Measurements from ENCODE around the gene STYK1.
"Not testable (repeated sequence)": the region's sequence is repeated elsewhere in the genome, so short reads cannot be mapped to it uniquely, and the experiment has no call there.

STYK1 gene

DNA sequence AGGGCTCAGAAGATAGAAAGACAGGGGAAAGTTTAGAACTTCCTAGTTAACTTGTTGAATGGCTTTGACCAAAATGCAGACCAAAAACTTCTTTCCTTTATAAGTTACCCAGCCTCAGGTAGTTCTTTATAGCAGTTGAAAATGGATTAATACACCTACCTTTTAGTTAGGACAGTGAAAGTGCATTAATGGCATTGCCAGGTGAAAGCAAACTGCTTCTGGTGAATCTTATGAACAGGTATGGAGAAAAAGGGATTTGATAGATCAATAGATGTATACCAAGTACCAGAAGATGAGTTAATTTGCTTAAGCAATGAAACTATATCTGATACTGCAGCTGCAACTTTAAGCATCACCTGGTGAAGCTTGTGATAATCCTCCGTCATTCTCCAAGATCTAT lies 14.2 kb upstream of the STYK1 start:
- DNase-seq (ENCODE audit: low read depth), result no peak

- no peak for DNase-seq (ENCODE audit: low read depth)
Observed at GRCh38 chr12:10672231-10672868, 1.5 kb downstream of the STYK1 start.

DNA sequence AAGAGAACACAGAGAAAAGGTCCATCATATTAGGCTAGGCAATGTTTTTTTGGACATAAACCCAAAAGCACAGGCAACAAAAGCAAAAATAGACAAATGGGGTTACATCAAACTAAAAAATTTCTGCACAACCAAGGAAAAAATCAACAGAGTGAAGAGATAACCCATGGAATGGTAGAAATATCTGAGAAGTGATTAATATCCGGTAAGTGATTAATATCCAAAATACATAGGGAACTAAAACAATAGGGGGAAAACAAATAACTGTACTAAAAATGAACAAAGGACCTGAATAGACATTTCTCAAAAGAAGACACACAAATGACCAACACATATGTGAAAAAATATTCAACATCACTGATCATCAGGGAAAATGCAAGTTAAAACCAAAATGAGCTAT lies 4.3 kb downstream of the STYK1 start:
- no peak for DNase-seq (ENCODE audit: low read depth)

DNA sequence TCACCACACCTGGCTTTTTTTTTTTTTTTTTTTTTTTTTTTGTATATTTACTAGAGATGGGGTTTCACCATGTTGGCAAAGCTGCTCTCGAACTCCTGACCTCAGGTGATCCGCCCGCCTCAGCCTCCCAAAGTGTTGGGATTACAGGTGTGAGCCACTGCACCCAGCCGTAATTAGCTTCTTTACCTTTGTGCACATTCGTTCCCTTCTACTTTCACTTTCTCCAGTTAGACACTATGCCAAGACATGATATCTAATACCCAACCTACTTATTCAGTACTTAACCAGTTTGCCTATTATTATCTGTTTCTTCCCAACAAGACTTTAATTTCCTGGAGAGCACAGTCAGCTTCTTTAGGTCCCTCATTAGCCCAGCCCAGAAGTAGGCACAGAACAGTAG lies 5.3 kb downstream of the STYK1 start:
- no peak for DNase-seq (ENCODE audit: low read depth)

DNA sequence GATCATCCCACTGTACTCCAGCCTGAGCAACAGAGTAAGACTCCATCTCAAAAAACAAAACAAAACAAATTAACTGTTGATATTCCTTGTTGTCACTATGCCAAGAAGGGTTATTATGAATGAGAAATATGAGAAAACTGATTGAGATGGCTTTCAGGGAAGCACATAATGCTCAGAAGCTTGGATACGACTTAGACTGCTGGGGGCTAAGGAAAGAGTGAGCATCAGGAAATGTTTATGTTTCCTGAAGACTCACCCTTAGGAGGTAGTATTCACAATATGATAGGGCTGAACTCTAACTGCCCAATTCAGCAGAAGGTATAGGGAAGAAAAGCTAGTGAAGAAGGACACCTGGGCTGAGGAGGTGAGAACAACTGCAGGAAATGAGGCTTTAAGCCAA lies 6.3 kb downstream of the STYK1 start:
- no peak for DNase-seq (ENCODE audit: low read depth)

GRCh38 chr12:10664499-10664898 lies 9.4 kb downstream of the STYK1 start:
- DNase-seq (ENCODE audit: low read depth), result no peak

GRCh38 chr12:10663869-10664268 lies 10.0 kb downstream of the STYK1 start:
- no peak for DNase-seq (ENCODE audit: low read depth)

- no peak for DNase-seq (ENCODE audit: low read depth)
Observed at GRCh38 chr12:10661338-10661737, 12.5 kb downstream of the STYK1 start.

- no peak for DNase-seq (ENCODE audit: low read depth)
Observed at GRCh38 chr12:10654003-10654402, 19.8 kb downstream of the STYK1 start.

- no peak for DNase-seq (ENCODE audit: low read depth)
Observed at GRCh38 chr12:10652192-10652591, 21.7 kb downstream of the STYK1 start.

- not testable (repeated sequence) for DNase-seq (ENCODE audit: low read depth)
Observed at GRCh38 chr12:10646576-10646975, 27.3 kb downstream of the STYK1 start.

DNA sequence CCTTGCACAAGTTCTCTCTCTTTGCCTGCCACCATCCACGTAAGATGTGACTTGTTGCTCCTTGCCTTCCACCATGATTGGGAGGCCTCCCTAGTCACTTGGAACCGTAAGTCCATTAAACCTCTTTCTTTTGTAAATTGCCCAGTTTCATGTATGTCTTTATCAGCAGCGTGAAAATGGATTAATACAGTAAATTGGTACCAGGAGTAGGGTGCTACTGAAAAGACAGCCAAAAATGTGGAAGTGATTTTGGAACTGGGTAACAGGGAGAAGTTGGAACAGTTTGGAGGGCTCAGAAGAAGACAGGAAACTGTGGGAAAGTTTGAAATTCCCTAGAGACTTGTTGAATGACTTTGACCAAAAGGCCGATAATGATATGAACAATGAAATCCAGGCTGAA lies 27.9 kb downstream of the STYK1 start:
- no peak for DNase-seq (ENCODE audit: low read depth)

GRCh38 chr12:10641735-10642500 lies 31.9 kb downstream of the STYK1 start:
- DNase-seq (ENCODE audit: low read depth), result no peak

GRCh38 chr12:10638728-10639127 lies 35.1 kb downstream of the STYK1 start:
- no peak for DNase-seq (ENCODE audit: low read depth)

GRCh38 chr12:10636611-10637010 lies 37.2 kb downstream of the STYK1 start:
- no peak for DNase-seq (ENCODE audit: low read depth)

DNA sequence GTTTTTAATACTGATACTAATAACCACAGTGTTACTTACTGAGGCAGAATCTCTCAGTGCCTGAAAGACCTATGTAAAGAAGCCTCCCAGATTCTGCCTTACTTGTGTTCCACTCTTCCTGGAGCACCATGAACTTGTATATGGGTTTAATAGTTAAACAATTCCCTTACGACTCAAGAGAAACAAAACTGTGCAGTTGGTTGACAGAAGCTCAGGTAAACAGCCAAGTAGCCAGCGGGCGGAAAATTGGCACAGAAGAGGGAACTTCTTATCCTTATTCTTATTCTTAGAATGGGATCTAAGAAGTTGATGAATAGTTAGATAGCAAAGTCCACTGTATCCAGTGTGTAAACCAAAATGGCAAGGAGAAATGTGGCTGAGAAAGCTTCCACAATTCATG lies 37.7 kb downstream of the STYK1 start:
- DNase-seq (ENCODE audit: low read depth), result no peak

GRCh38 chr12:10635306-10635705 lies 38.5 kb downstream of the STYK1 start:
- DNase-seq (ENCODE audit: low read depth), result no peak

DNA sequence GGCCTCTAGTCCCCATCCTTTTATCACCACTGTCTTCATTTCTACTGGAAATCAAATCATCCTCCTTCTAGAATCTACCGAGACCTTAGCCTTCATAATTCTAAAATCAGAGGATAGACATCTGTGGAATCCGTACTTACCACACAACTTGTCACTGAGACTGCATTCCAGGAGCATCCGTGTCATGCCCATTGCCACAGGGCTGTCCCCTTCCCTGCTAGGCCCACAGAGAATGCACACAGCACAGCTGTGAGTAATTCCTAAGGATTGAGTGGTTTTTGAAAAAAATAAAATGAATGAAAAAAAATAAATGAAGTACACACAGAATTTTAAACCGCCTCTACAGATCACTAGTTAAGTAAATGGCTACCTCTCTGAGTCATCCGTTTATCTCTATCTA lies 39.4 kb downstream of the STYK1 start:
- DNase-seq (ENCODE audit: low read depth), result no peak

- DNase-seq (ENCODE audit: low read depth), result no peak
Observed at GRCh38 chr12:10633541-10633940, 40.3 kb downstream of the STYK1 start.

- DNase-seq (ENCODE audit: low read depth), result no peak
Observed at GRCh38 chr12:10632226-10632625, 41.6 kb downstream of the STYK1 start.

GRCh38 chr12:10624605-10625004 lies 49.2 kb downstream of the STYK1 start:
- no peak for DNase-seq (ENCODE audit: low read depth)

DNA sequence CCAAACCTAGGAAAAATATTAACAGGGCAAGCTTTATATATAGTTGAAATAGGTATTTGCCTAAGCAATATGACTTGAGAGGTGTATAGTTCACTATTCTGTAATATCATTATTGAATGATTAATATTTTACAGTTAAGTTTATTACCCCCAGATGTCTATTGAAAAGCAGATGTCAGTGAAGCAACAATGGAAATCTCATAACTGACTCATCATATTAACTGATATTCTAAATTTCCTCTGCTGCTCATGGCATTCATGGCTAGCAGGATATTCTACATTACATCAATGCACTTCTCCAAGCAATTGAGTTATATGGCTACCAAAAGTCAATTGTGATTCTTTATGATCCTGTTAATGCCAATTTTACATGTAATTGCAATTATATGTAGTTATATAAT lies 50.7 kb downstream of the STYK1 start:
- no peak for DNase-seq (ENCODE audit: low read depth)

DNA sequence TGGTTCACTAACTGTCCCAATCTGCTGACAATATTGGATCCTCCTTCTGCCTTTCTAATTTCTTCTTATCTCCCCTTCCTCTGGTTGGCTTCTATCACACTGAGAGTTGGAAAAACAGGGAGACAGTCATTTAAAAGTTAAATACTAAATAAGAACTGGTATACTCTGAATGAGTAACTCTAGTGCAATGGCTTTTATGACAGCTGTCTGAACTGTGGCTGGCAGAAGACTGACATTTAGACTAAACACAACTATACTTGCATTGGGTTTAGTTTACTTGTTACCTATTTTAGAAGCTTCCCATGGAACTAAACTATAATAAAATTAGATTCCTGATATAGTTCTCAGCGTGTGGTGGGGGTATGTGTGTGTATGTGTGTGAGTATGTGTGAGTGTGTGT lies 52.6 kb downstream of the STYK1 start:
- DNase-seq (ENCODE audit: low read depth), result no peak
